HepG2 (cell line): Measurements from ENCODE around the gene ADGRE3.

Experiments used
- CAMTA2 ChIP-seq: sonication (generic); formaldehyde crosslinking; IDR thresholded peaks from 2 replicates; pipeline ENCODE4 v1.4.0; 2020; ENCODE audit warnings: mild to moderate bottlenecking, missing genetic modification reagents, borderline replicate concordance
- HMG20A ChIP-seq: IDR thresholded peaks from 2 replicates; pipeline ENCODE4 v1.6.1; 2016; ENCODE audit warnings: borderline replicate concordance
- MEIS2 ChIP-seq: sonication (generic); formaldehyde crosslinking; IDR thresholded peaks from 2 replicates; pipeline ENCODE4 v1.9.0; 2021; ENCODE audit warnings: mild to moderate bottlenecking, missing genetic modification reagents
- PAF1 ChIP-seq: IDR thresholded peaks from 2 replicates; pipeline ENCODE4 v1.6.1; 2016; ENCODE audit warnings: missing genetic modification reagents, missing compliant biosample characterization
- ZFP36 ChIP-seq: fragments of 150-350 bp; IDR thresholded peaks from 2 replicates; pipeline ENCODE4 v1.6.1; 2018; ENCODE audit warnings: borderline replicate concordance, low read length, low read depth; ENCODE audit not compliant: partially characterized antibody
- ZNF331 ChIP-seq: sonication (generic); formaldehyde crosslinking; IDR thresholded peaks from 2 replicates; pipeline ENCODE4 v1.4.0; 2020; ENCODE audit warnings: missing genetic modification reagents
- TF ChIP-seq, protein P1 (sequence below): sonication (generic); formaldehyde crosslinking; IDR thresholded peaks from 2 replicates; pipeline ENCODE4 v1.5.0; 2020; ENCODE audit warnings: mild to moderate bottlenecking, missing genetic modification reagents, moderate library complexity
- TF ChIP-seq, protein P2 (sequence below): sonication (generic); formaldehyde crosslinking; IDR thresholded peaks from 2 replicates; pipeline ENCODE4 v1.5.1; 2020; ENCODE audit warnings: missing genetic modification reagents, mild to moderate bottlenecking, borderline replicate concordance

DNA sequence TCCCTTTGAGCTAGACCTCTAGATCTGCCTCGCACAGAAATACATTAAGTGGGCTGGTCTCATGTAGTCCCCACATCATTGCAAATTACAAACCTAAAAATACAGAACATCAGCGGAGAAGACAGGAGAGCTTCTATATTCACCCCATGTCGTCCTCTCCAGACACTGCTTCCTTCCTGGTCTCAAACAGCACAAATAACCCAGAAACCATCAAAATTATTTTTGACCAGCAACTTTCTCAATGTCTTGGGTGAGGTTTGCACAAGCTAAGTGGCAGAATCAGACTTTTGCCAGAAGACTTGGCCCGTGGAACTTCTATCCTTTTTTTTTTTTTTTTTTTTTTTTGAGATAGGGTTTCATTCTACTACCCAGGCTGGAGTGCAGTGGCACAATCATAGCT lies 63.6 kb downstream of the ADGRE3 start:
- TF ChIP-seq, protein P1, sequence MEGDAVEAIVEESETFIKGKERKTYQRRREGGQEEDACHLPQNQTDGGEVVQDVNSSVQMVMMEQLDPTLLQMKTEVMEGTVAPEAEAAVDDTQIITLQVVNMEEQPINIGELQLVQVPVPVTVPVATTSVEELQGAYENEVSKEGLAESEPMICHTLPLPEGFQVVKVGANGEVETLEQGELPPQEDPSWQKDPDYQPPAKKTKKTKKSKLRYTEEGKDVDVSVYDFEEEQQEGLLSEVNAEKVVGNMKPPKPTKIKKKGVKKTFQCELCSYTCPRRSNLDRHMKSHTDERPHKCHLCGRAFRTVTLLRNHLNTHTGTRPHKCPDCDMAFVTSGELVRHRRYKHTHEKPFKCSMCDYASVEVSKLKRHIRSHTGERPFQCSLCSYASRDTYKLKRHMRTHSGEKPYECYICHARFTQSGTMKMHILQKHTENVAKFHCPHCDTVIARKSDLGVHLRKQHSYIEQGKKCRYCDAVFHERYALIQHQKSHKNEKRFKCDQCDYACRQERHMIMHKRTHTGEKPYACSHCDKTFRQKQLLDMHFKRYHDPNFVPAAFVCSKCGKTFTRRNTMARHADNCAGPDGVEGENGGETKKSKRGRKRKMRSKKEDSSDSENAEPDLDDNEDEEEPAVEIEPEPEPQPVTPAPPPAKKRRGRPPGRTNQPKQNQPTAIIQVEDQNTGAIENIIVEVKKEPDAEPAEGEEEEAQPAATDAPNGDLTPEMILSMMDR (CRISPR knock-in tag), result no peak
- TF ChIP-seq MEIS2 (CRISPR knock-in tag) (no peak), CAMTA2 (CRISPR knock-in tag) (no peak), PAF1 (no peak), ZFP36 (no peak), ZNF331 (no peak), HMG20A (CRISPR knock-in tag) (no peak)
- TF ChIP-seq, protein P2, sequence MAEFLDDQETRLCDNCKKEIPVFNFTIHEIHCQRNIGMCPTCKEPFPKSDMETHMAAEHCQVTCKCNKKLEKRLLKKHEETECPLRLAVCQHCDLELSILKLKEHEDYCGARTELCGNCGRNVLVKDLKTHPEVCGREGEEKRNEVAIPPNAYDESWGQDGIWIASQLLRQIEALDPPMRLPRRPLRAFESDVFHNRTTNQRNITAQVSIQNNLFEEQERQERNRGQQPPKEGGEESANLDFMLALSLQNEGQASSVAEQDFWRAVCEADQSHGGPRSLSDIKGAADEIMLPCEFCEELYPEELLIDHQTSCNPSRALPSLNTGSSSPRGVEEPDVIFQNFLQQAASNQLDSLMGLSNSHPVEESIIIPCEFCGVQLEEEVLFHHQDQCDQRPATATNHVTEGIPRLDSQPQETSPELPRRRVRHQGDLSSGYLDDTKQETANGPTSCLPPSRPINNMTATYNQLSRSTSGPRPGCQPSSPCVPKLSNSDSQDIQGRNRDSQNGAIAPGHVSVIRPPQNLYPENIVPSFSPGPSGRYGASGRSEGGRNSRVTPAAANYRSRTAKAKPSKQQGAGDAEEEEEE (CRISPR knock-in tag), result no peak
